T-cell (primary cell): ENCODE measurements around the gene ANKRD28. TPM values are rescaled to one million over a fixed set of nuclear protein-coding genes. Genes with fewer than 3 reads are reported as not detected.

Experiments used
- ATAC-seq, 4 experiments: fragments of 200-7000 bp in 3 of 4; fragments of 150-1000 bp in 1 of 4; cut with Tn5 transposase; replicated peaks in 1 of 4; 1 replicate in 3 of 4; 2 replicates in 1 of 4; pipeline ENCODE4 v1.10.0; 2021; ENCODE audit warnings: moderate library complexity in 3 of 4, mild to moderate bottlenecking in 2 of 4, moderate number of reproducible peaks in 1 of 4
- CTCF ChIA-PET, 2 donors: fragments of 300-600 bp; sonication (Branson Sonifier 250); formaldehyde crosslinking; loops; one replicate each; lab custom pipeline; 2022; ENCODE audit warnings: antibody characterized with exemption in 2 of 2; lab: Charles Lee
- POLR2A ChIA-PET, 2 donors: fragments of 300-600 bp; sonication (Branson Sonifier 250); formaldehyde crosslinking; loops; one replicate each; lab custom pipeline; 2022; ENCODE audit warnings: antibody characterized with exemption in 2 of 2; lab: Charles Lee
- DNase-seq, 35 experiments: peaks; one replicate each; pipeline versions ENCODE4 v3.0.0 to v3.0.0-alpha.2; 2013 to 2023
- H3K27ac ChIP-seq: one replicate; pipeline ENCODE4 v1.5.1; 2013; ENCODE audit warnings: low read length
- H3K27me3 ChIP-seq, 2 experiments: replicated peaks in 1 of 2; 1 replicate in 1 of 2; 2 replicates in 1 of 2; pipeline versions ENCODE4 v1.6.1 to v1.7.0; 2013; ENCODE audit warnings: low read length in 1 of 2, mixed read lengths in 1 of 2; ENCODE audit not compliant: control insufficient read depth in 2 of 2, insufficient read depth in 2 of 2; ENCODE audit errors: extremely low read depth in 1 of 2
- H3K36me3 ChIP-seq, 2 donors: 1 replicate in 1 of 2; 2 replicates in 1 of 2; pipeline versions ENCODE4 v1.6.1 to v1.7.0; 2013; ENCODE audit warnings: low read length in 1 of 2; ENCODE audit not compliant: control insufficient read depth in 2 of 2, insufficient read depth in 1 of 2; ENCODE audit errors: extremely low read depth in 1 of 2
- H3K4me1 ChIP-seq, 2 experiments: 1 replicate in 1 of 2; 2 replicates in 1 of 2; pipeline versions ENCODE4 v1.6.1 to v1.7.0; 2013; ENCODE audit warnings: low read length in 2 of 2, mixed read lengths in 1 of 2; ENCODE audit not compliant: insufficient read depth in 2 of 2, control insufficient read depth in 1 of 2; ENCODE audit errors: extremely low read depth in 1 of 2
- H3K4me3 ChIP-seq, 2 donors: 1 replicate in 1 of 2; 2 replicates in 1 of 2; pipeline versions ENCODE4 v1.5.1 to v1.7.0; 2013; ENCODE audit warnings: mild to moderate bottlenecking in 2 of 2, low read length in 1 of 2, moderate library complexity in 1 of 2; ENCODE audit not compliant: control insufficient read depth in 1 of 2; ENCODE audit errors: extremely low read depth in 1 of 2
- H3K9me3 ChIP-seq: 2 replicates; pipeline ENCODE4 v1.7.0; 2013
- H3K27ac Mint-ChIP-seq, 2 donors: one replicate each; pipeline ENCODE4 v1.8.0; 2020 to 2021; ENCODE audit warnings: mild to moderate bottlenecking in 2 of 2, mixed read lengths in 2 of 2
- H3K27me3 Mint-ChIP-seq, 2 donors: one replicate each; pipeline ENCODE4 v1.8.0; 2021 to 2022; ENCODE audit warnings: mixed read lengths in 2 of 2
- H3K36me3 Mint-ChIP-seq: one replicate; pipeline ENCODE4 v1.8.0; 2021; ENCODE audit warnings: mixed read lengths
- H3K4me1 Mint-ChIP-seq, 3 donors: one replicate each; pipeline ENCODE4 v1.8.0; 2020 to 2022; ENCODE audit warnings: mixed read lengths in 3 of 3, mild to moderate bottlenecking in 1 of 3
- H3K4me3 Mint-ChIP-seq, 3 donors: one replicate each; pipeline ENCODE4 v1.8.0; 2020 to 2022; ENCODE audit warnings: mild to moderate bottlenecking in 3 of 3, mixed read lengths in 3 of 3, moderate library complexity in 3 of 3
- H3K9me3 Mint-ChIP-seq, 3 donors: one replicate each; pipeline ENCODE4 v1.8.0; 2020 to 2022; ENCODE audit warnings: mixed read lengths in 3 of 3
- WGBS: methylation state at CpG from one replicate; pipeline ENCODE4 v1.1.5; 2013; ENCODE audit warnings: missing lambda C conversion rate; ENCODE audit not compliant: insufficient coverage; 5-methylcytosine and 5-hydroxymethylcytosine counted together
- total RNA-seq, 35 experiments: library from RNA in 6 of 35; stranded (reverse) in 6 of 35; fragments of 120-200 nt in 1 of 35; gene quantifications; one replicate each; pipeline versions ENCODE4 v1.2.1 to v1.2.4 and lab custom pipeline; 2013 to 2026

ANKRD28 gene
- total RNA-seq, 5 donors from 2014 or later (not counting 1 experiment from before 2014, with no cell fraction given) = 30.1 to 67.6 (median 39.0) TPM

- CTCF ChIA-PET = interaction anchor here in 1 of 2 donors (0.7 to 1.9 kb wide), 2 partner anchors 17 to 593 kb away, joined by 3 to 16 read pairs; no protein-coding TSS in a partner anchor
- H3K27me3 Mint-ChIP-seq = no peaks in the 10 kb centered on the region
- Histone ChIP-seq H3K4me3 (peak overlapping the region in 1 of 2 donors; percentile 34), H3K9me3 (no peaks in the 10 kb centered on the region), H3K27ac (peak overlapping the region; percentile 81), H3K36me3 (peaks cover 0 to 4% of the 10 kb centered on the region in 2 donors), H3K27me3 (no peaks in the 10 kb centered on the region), H3K4me1 (peaks cover 15 to 30% of the 10 kb centered on the region in 2 experiments)
- ATAC-seq = peak in 1 of 4 experiments; percentile 42
- POLR2A ChIA-PET = no interaction called here
- peaks cover 72 to 81% (median 75%) of the 10 kb centered on the region in 3 donors for H3K4me1 Mint-ChIP-seq
- peak in 2 of 35 experiments; percentile 6 to 63 for DNase-seq
- no CpG with 5 or more reads among the region's 4 CpGs for WGBS
- H3K4me3 Mint-ChIP-seq = peak overlapping the region; percentile 57 to 83 (median 76)
- H3K27ac Mint-ChIP-seq = peak overlapping the region; percentile 58 to 75
- peaks cover 20% of the 10 kb centered on the region for H3K36me3 Mint-ChIP-seq
- H3K9me3 Mint-ChIP-seq = no peaks in the 10 kb centered on the region
Measured at GRCh38 chr3:15795651-15796308, 2.0 kb downstream of the ANKRD28 start.

GRCh38 chr3:15794842-15795650 lies 2.7 kb downstream of the ANKRD28 start:
- POLR2A ChIA-PET = interaction anchor here (0.6 to 1.0 kb wide), 3 partner anchors 14 to 505 kb away, joined by 3 to 11 read pairs (median 4); no protein-coding TSS in a partner anchor
- Mint-ChIP-seq H3K27me3 (no peaks in the 10 kb centered on the region), H3K9me3 (no peaks in the 10 kb centered on the region), H3K4me1 (peaks cover 70 to 81% (median 74%) of the 10 kb centered on the region in 3 donors), H3K36me3 (peaks cover 25% of the 10 kb centered on the region), H3K4me3 (peak overlapping the region; percentile 15 to 83 (median 49)), H3K27ac (peak overlapping the region; percentile 58 to 84)
- DNase-seq (no peak), ATAC-seq (no peak)
- CTCF ChIA-PET = interaction anchor here (0.9 to 1.0 kb wide), 2 partner anchors 13 to 36 kb away, joined by 3 to 4 read pairs; no protein-coding TSS in a partner anchor
- Histone ChIP-seq H3K4me3 (peak overlapping the region in 1 of 2 donors; percentile 13), H3K9me3 (no peaks in the 10 kb centered on the region), H3K27me3 (no peaks in the 10 kb centered on the region), H3K27ac (peak overlapping the region; percentile 81), H3K4me1 (peaks cover 11 to 23% of the 10 kb centered on the region in 2 experiments), H3K36me3 (peaks cover 0 to 4% of the 10 kb centered on the region in 2 donors)
- WGBS = no CpG with 5 or more reads among the region's 2 CpGs

- ChIA-PET CTCF (interaction anchor here (0.9 to 1.4 kb wide), 3 partner anchors 12 to 35 kb away, joined by 3 to 4 read pairs (median 3); no protein-coding TSS in a partner anchor), POLR2A (interaction anchor here (0.6 to 1.0 kb wide), 4 partner anchors 14 to 504 kb away, joined by 3 to 11 read pairs (median 4); no protein-coding TSS in a partner anchor)
- peak in 17 of 35 experiments; percentile 1 to 67 (median 11) for DNase-seq
- Histone ChIP-seq H3K27ac (peak overlapping the region; percentile 81), H3K4me1 (peaks cover 8 to 22% of the 10 kb centered on the region in 2 experiments), H3K9me3 (no peaks in the 10 kb centered on the region), H3K4me3 (no peak overlapping the region), H3K36me3 (peaks cover 0 to 4% of the 10 kb centered on the region in 2 donors), H3K27me3 (no peaks in the 10 kb centered on the region)
- H3K36me3 Mint-ChIP-seq = peaks cover 28% of the 10 kb centered on the region
- peaks cover 65 to 78% (median 70%) of the 10 kb centered on the region in 3 donors for H3K4me1 Mint-ChIP-seq
- H3K27ac Mint-ChIP-seq = peak overlapping the region; percentile 72 to 84
- no peaks in the 10 kb centered on the region for H3K27me3 Mint-ChIP-seq
- no CpG with 5 or more reads among the region's 3 CpGs for WGBS
- H3K4me3 Mint-ChIP-seq = peak overlapping the region in 2 of 3 donors; percentile 50 to 71
- H3K9me3 Mint-ChIP-seq = no peaks in the 10 kb centered on the region
- peak; percentile 28 to 54 (median 39) for ATAC-seq
Measured at GRCh38 chr3:15794303-15794771, 3.4 kb downstream of the ANKRD28 start.

- peaks cover 4 to 5% of the 10 kb centered on the region in 2 experiments for H3K4me1 ChIP-seq
- peak overlapping the region; percentile 54 to 59 for H3K27ac Mint-ChIP-seq
- CTCF ChIA-PET = no interaction called here
Measured at GRCh38 chr3:15791525-15791924, 6.3 kb downstream of the ANKRD28 start.

GRCh38 chr3:15787941-15788340 lies 9.8 kb downstream of the ANKRD28 start:
- H3K27me3 ChIP-seq = no peaks in the 10 kb centered on the region
- ATAC-seq = no peak
- H3K36me3 ChIP-seq = no peaks in the 10 kb centered on the region
- CTCF ChIA-PET = interaction anchor here (0.6 to 0.8 kb wide), 2 partner anchors 9 to 10 kb away, joined by 3 to 5 read pairs; partner anchors contain the start of gene ANKRD28 (in 1 of the 2)
- H3K9me3 ChIP-seq = no peaks in the 10 kb centered on the region
- no peak overlapping the region for H3K27ac ChIP-seq
- H3K4me3 Mint-ChIP-seq = no peak overlapping the region
- POLR2A ChIA-PET = interaction anchor here in 1 of 2 donors (1.1 kb wide), 1 partner anchor 181 kb away, joined by 3 read pairs; no protein-coding TSS in a partner anchor
- no peaks in the 10 kb centered on the region for H3K4me1 ChIP-seq
- no peak for DNase-seq
- H3K9me3 Mint-ChIP-seq = no peaks in the 10 kb centered on the region
- no peak overlapping the region for H3K4me3 ChIP-seq
- H3K4me1 Mint-ChIP-seq = peaks cover 32 to 63% (median 40%) of the 10 kb centered on the region in 3 donors
- WGBS = no CpG with 5 or more reads among the region's 1 CpG
- H3K27me3 Mint-ChIP-seq = no peaks in the 10 kb centered on the region
- peaks cover 65% of the 10 kb centered on the region for H3K36me3 Mint-ChIP-seq
- no peak overlapping the region for H3K27ac Mint-ChIP-seq

More at GRCh38 chr3:15791525-15791924, 6.3 kb downstream of the ANKRD28 start:
- H3K36me3 Mint-ChIP-seq = peaks cover 39% of the 10 kb centered on the region
- no peaks in the 10 kb centered on the region for H3K9me3 Mint-ChIP-seq
- peak overlapping the region in 1 of 3 donors; percentile 49 for H3K4me3 Mint-ChIP-seq
- no peaks in the 10 kb centered on the region for H3K27me3 Mint-ChIP-seq
- Histone ChIP-seq H3K4me3 (no peak overlapping the region), H3K27ac (no peak overlapping the region), H3K27me3 (no peaks in the 10 kb centered on the region), H3K9me3 (no peaks in the 10 kb centered on the region), H3K36me3 (peaks cover 0 to 4% of the 10 kb centered on the region in 2 donors)
- 83% methylated on average over 1 of the region's 1 CpG for WGBS
- no peak for ATAC-seq
- POLR2A ChIA-PET = interaction anchor here in 1 of 2 donors (0.7 kb wide), 1 partner anchor 11 kb away, joined by 3 read pairs; no protein-coding TSS in a partner anchor
- peaks cover 37 to 63% (median 47%) of the 10 kb centered on the region in 3 donors for H3K4me1 Mint-ChIP-seq
- DNase-seq = no peak
